ENCODE results near the gene GCK. TPM values are rescaled to one million over a fixed set of nuclear protein-coding genes. Genes with fewer than 3 reads are reported as not detected.

Gene GCK
- total and polyA plus RNA-seq, 2 donors (not counting 3 experiments of a cell fraction or from before 2014, with no cell fraction given) = 0.17 to 0.51 TPM

GRCh38 chr7:44193011-44193802, 4.0 kb upstream of the GCK start:
- no peak for TF ChIP-seq POLR2AphosphoS5 (IDR thresholded peaks at IDR 0.05; ENCODE audit: insufficient read depth, low read depth, low read length)
- TF ChIP-seq POLR2A (IDR thresholded peaks at IDR 0.05; ENCODE audit: low read depth, low read length) = no peak
- TF ChIP-seq GATA2 (IDR thresholded peaks at IDR 0.05; ENCODE audit: insufficient read depth, insufficient read length, low read depth, low read length) = no peak
- no peak for TF ChIP-seq EZH2 (IDR thresholded peaks at IDR 0.05; ENCODE audit: borderline replicate concordance, low read depth, low read length, severe bottlenecking)
- TF ChIP-seq MAX (IDR thresholded peaks at IDR 0.05; ENCODE audit: insufficient read depth, insufficient read length) = no peak
- no peak for TF ChIP-seq JUN (IDR thresholded peaks at IDR 0.05; ENCODE audit: borderline replicate concordance, insufficient read depth, insufficient read length, low read depth)
- no peak for TF ChIP-seq MYC (IDR thresholded peaks at IDR 0.05; ENCODE audit: low read depth, low read length)
- TF ChIP-seq FOS (IDR thresholded peaks at IDR 0.05; ENCODE audit: borderline replicate concordance, insufficient read depth, low read length) = no peak
- TF ChIP-seq, protein P1, sequence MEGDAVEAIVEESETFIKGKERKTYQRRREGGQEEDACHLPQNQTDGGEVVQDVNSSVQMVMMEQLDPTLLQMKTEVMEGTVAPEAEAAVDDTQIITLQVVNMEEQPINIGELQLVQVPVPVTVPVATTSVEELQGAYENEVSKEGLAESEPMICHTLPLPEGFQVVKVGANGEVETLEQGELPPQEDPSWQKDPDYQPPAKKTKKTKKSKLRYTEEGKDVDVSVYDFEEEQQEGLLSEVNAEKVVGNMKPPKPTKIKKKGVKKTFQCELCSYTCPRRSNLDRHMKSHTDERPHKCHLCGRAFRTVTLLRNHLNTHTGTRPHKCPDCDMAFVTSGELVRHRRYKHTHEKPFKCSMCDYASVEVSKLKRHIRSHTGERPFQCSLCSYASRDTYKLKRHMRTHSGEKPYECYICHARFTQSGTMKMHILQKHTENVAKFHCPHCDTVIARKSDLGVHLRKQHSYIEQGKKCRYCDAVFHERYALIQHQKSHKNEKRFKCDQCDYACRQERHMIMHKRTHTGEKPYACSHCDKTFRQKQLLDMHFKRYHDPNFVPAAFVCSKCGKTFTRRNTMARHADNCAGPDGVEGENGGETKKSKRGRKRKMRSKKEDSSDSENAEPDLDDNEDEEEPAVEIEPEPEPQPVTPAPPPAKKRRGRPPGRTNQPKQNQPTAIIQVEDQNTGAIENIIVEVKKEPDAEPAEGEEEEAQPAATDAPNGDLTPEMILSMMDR (IDR thresholded peaks at IDR 0.05; ENCODE audit: extremely low read depth in 1 of 2, insufficient read depth in 1 of 2, low read depth in 1 of 2, low read length in 2 of 2) = no peak
- Histone ChIP-seq H3K36me3 (ENCODE audit: control insufficient read depth in 2 of 2, extremely low read depth in 1 of 2, insufficient read depth in 2 of 2, low read length in 2 of 2) (no peaks in the 10 kb centered on the region), H2AFZ (ENCODE audit: low read depth, low read length) (no peak overlapping the region), H3K4me3 (replicated peaks in 1 of 3; ENCODE audit: insufficient read depth in 1 of 3, low read depth in 1 of 3, low read length in 3 of 3) (no peak overlapping the region), H3K4me1 (ENCODE audit: control insufficient read depth, extremely low read depth, insufficient read depth, low read length) (no peaks in the 10 kb centered on the region), H3K9me1 (replicated peaks; ENCODE audit: control insufficient read depth, extremely low read depth, insufficient read depth, low read length) (no peaks in the 10 kb centered on the region), H3K9me3 (replicated peaks; ENCODE audit: control insufficient read depth, insufficient read depth, low read length) (no peaks in the 10 kb centered on the region), H3K27ac (ENCODE audit: insufficient read depth, low read depth, low read length) (no peak overlapping the region), H3K9ac (replicated peaks; ENCODE audit: extremely low read depth, insufficient read depth, low read length) (no peak overlapping the region), H3K27me3 (ENCODE audit: control insufficient read depth in 2 of 2, insufficient read depth in 2 of 2, low read length in 2 of 2) (peaks cover 7 to 20% of the 10 kb centered on the region in 2 experiments), H3K4me2 (ENCODE audit: insufficient read depth, low read length) (no peak overlapping the region), H4K20me1 (replicated peaks; ENCODE audit: control insufficient read depth, extremely low read depth, insufficient read depth, low read length) (no peaks in the 10 kb centered on the region), H3K79me2 (ENCODE audit: control insufficient read depth, insufficient read depth, low read length) (no peaks in the 10 kb centered on the region)
- intact Hi-C loops (cut with micrococcal nuclease) (no loop called here), dilution Hi-C loops (cut with MboI; ENCODE audit: extremely low pct_ligation_motif_present, low sequenced_read_pairs) (no loop called here)
- ChIA-PET POLR2A (no interaction called here), CTCF (interaction anchor here (4.9 kb wide), 1 partner anchor 121 kb away, joined by 60 read pairs; no protein-coding TSS in a partner anchor)
- FAIRE-seq = no peak
- DNase-seq (ENCODE audit: low read depth, low spot score) = no peak
- no TSS peak for BruUV-seq (replicated peaks)
